Measurements from ENCODE around the gene LPCAT3. TPM values are rescaled to one million over a fixed set of nuclear protein-coding genes. Genes with fewer than 3 reads are reported as not detected.

LPCAT3 gene
- total and polyA plus RNA-seq, 2 of the 13 experiments (the other 11 are each of a cell fraction or from before 2014, with no cell fraction given), result 44.5 to 64.3 TPM

GRCh38 chr12:6943722-6944380 lies 74.4 kb downstream of the LPCAT3 start, which contains the start of the genes C12orf57 and RNU7-1 (continued):
- TF ChIP-seq NFAT5 (CRISPR knock-in tag; IDR thresholded peaks at IDR 0.05) (no peak), GPBP1L1 (CRISPR knock-in tag; IDR thresholded peaks at IDR 0.05) (no peak), ZNF281 (CRISPR knock-in tag; IDR thresholded peaks at IDR 0.05; ENCODE audit: borderline replicate concordance) (no peak), PLSCR1 (CRISPR knock-in tag; IDR thresholded peaks at IDR 0.05; ENCODE audit: borderline replicate concordance) (no peak), SMC3 (IDR thresholded peaks at IDR 0.05; ENCODE audit: low read length) (no peak), CREM (IDR thresholded peaks at IDR 0.05) (peak; percentile 86), CREM (CRISPR knock-in tag; IDR thresholded peaks at IDR 0.05) (no peak), PAX8 (CRISPR knock-in tag; IDR thresholded peaks at IDR 0.05; ENCODE audit: borderline replicate concordance) (0 out of 2 replicates have a peak, but pooled peaks have one; percentile 58), SCMH1 (CRISPR knock-in tag; IDR thresholded peaks at IDR 0.05; ENCODE audit: borderline replicate concordance) (no peak), NPAS2 (CRISPR knock-in tag; IDR thresholded peaks at IDR 0.05; ENCODE audit: borderline replicate concordance) (no peak), ZNF121 (CRISPR knock-in tag; IDR thresholded peaks at IDR 0.05) (no peak), FOXJ3 (CRISPR knock-in tag; IDR thresholded peaks at IDR 0.05; ENCODE audit: borderline replicate concordance) (peak; percentile 70; the same call in 1 of the 2 replicates), U2AF1 (optimal IDR thresholded peaks at IDR 0.05; ENCODE audit: low read depth, low read length) (no peak), CHCHD3 (CRISPR knock-in tag; IDR thresholded peaks at IDR 0.05) (no peak; the same call in 1 of the 2 replicates), ZNF17 (CRISPR knock-in tag; IDR thresholded peaks at IDR 0.05) (no peak), SRSF1 (optimal IDR thresholded peaks at IDR 0.05; ENCODE audit: low read depth, low read length) (no peak), ZNF501 (CRISPR knock-in tag; IDR thresholded peaks at IDR 0.05) (no peak), THAP11 (CRISPR knock-in tag; IDR thresholded peaks at IDR 0.05) (peak; percentile 84), ETV5 (CRISPR knock-in tag; IDR thresholded peaks at IDR 0.05; ENCODE audit: borderline replicate concordance) (peak; percentile 90; the same call in 1 of the 2 replicates)

Data from HepG2 (cell line).